IMR-90 (cell line): ENCODE data around the gene TNFAIP6. TPM values are rescaled to one million over a fixed set of nuclear protein-coding genes. Genes with fewer than 3 reads are reported as not detected.

Experiments used
- ATAC-seq: fragments of 200-7000 bp; cut with Tn5 transposase; 2 replicates; pipeline ENCODE4 v1.9.1; 2020; ENCODE audit warnings: low read depth, mild to moderate bottlenecking, moderate library complexity
- BruUV-seq: library from RNA; stranded (reverse); fragments of 400-500 nt; replicated peaks from 2 replicates; lab custom pipeline; 2021; lab: Mats Ljungman, UMichigan
- CTCF ChIA-PET: fragments of 300-600 bp; formaldehyde crosslinking; extraction: SDS; loops from one replicate; lab custom pipeline; 2021; ENCODE audit warnings: antibody characterized with exemption; lab: Yijun Ruan, JAX
- POLR2A ChIA-PET: fragments of 300-600 bp; sonication (Branson Sonifier 250); formaldehyde crosslinking; loops from one replicate; lab custom pipeline; 2022; ENCODE audit warnings: antibody characterized with exemption; ENCODE audit not compliant: unreplicated experiment; lab: Charles Lee
- DNase-seq: peaks from one replicate; pipeline ENCODE4 v3.0.0; 2013
- H2AFZ ChIP-seq: replicated peaks from 2 replicates; pipeline ENCODE3; 2013; ENCODE audit warnings: low read length, mild to moderate bottlenecking; ENCODE audit not compliant: poor library complexity
- H2AK5ac ChIP-seq: 2 replicates; pipeline ENCODE4 v1.6.1; 2013; ENCODE audit warnings: low read depth, low read length, inconsistent platforms
- H2AK9ac ChIP-seq: replicated peaks from 2 replicates; pipeline ENCODE3; 2013; ENCODE audit warnings: mild to moderate bottlenecking, low read depth, low read length, moderate library complexity; ENCODE audit not compliant: poor library complexity
- H2BK120ac ChIP-seq: 2 replicates; pipeline ENCODE4 v1.6.1; 2013; ENCODE audit warnings: low read depth, low read length, inconsistent platforms
- H2BK15ac ChIP-seq: 3 replicates; pipeline ENCODE4 v1.6.1; 2013; ENCODE audit warnings: low read depth, low read length, inconsistent platforms
- H2BK20ac ChIP-seq: 2 replicates; pipeline ENCODE4 v1.6.1; 2013; ENCODE audit warnings: low read depth, mild to moderate bottlenecking, inconsistent platforms, low read length, moderate library complexity
- H2BK5ac ChIP-seq: 2 replicates; pipeline ENCODE4 v1.6.1; 2013; ENCODE audit warnings: mild to moderate bottlenecking, low read depth, low read length, inconsistent platforms; ENCODE audit not compliant: poor library complexity, severe bottlenecking
- H3K14ac ChIP-seq: replicated peaks from 2 replicates; pipeline ENCODE4 v1.6.1; 2013; ENCODE audit warnings: low read depth, low read length, inconsistent platforms
- H3K18ac ChIP-seq: 2 replicates; pipeline ENCODE4 v1.6.1; 2013; ENCODE audit warnings: low read depth, low read length, control low read depth
- H3K23ac ChIP-seq: 2 replicates; pipeline ENCODE4 v1.6.1; 2013; ENCODE audit warnings: low read depth, low read length, inconsistent platforms
- H3K27ac ChIP-seq: 2 replicates; pipeline ENCODE4 v1.5.1; 2013; ENCODE audit warnings: mild to moderate bottlenecking, control low read depth, low read length; ENCODE audit not compliant: insufficient read depth
- H3K27me3 ChIP-seq: 2 replicates; pipeline ENCODE4 v1.6.1; 2013; ENCODE audit warnings: low read length; ENCODE audit not compliant: control insufficient read depth, insufficient read depth
- H3K36me3 ChIP-seq: 2 replicates; pipeline ENCODE4 v1.6.1; 2013; ENCODE audit warnings: low read length, mixed read lengths; ENCODE audit not compliant: control insufficient read depth, insufficient read depth
- H3K4ac ChIP-seq: 2 replicates; pipeline ENCODE4 v1.6.1; 2013; ENCODE audit warnings: low read depth, low read length, inconsistent platforms
- H3K4me1 ChIP-seq: 2 replicates; pipeline ENCODE4 v1.6.1; 2013; ENCODE audit warnings: low read length, mixed read lengths; ENCODE audit not compliant: control insufficient read depth, insufficient read depth
- H3K4me2 ChIP-seq: 2 replicates; pipeline ENCODE4 v1.6.1; 2013; ENCODE audit warnings: low read depth, mild to moderate bottlenecking, control low read depth, low read length, moderate library complexity
- H3K4me3 ChIP-seq: 2 replicates; pipeline ENCODE4 v1.5.1; 2013; ENCODE audit warnings: low read depth, mild to moderate bottlenecking, control low read depth, low read length, moderate library complexity; ENCODE audit not compliant: insufficient read depth
- H3K56ac ChIP-seq: 2 replicates; pipeline ENCODE4 v1.6.1; 2013; ENCODE audit warnings: low read length, inconsistent platforms; ENCODE audit not compliant: insufficient read depth; ENCODE audit errors: extremely low read depth
- H3K79me1 ChIP-seq, 2 experiments: 2 replicates each; pipeline ENCODE4 v1.6.1; 2013; ENCODE audit warnings: low read length in 2 of 2, inconsistent platforms in 1 of 2, low read depth in 1 of 2
- H3K9ac ChIP-seq: 2 replicates; pipeline ENCODE4 v1.6.1; 2013; ENCODE audit warnings: low read depth, low read length, control low read depth
- H3K9me1 ChIP-seq: 2 replicates; pipeline ENCODE4 v1.6.1; 2013; ENCODE audit warnings: low read length, inconsistent platforms; ENCODE audit not compliant: insufficient read depth
- H3K9me3 ChIP-seq: 2 replicates; pipeline ENCODE4 v1.6.1; 2013; ENCODE audit warnings: low read length; ENCODE audit not compliant: control insufficient read depth, insufficient read depth
- H4K20me1 ChIP-seq: 2 replicates; pipeline ENCODE4 v1.6.1; 2013; ENCODE audit warnings: low read length, inconsistent platforms; ENCODE audit not compliant: insufficient read depth
- H4K5ac ChIP-seq: 2 replicates; pipeline ENCODE4 v1.6.1; 2013; ENCODE audit warnings: mild to moderate bottlenecking, low read depth, low read length, control low read depth
- H4K8ac ChIP-seq, 2 experiments: 2 replicates each; pipeline ENCODE4 v1.6.1; 2013; ENCODE audit warnings: low read depth in 2 of 2, low read length in 2 of 2, control low read depth in 1 of 2, inconsistent platforms in 1 of 2
- H4K91ac ChIP-seq: 2 replicates; pipeline ENCODE4 v1.6.1; 2013; ENCODE audit warnings: low read depth, low read length, inconsistent platforms; ENCODE audit not compliant: insufficient read depth
- CHD1 ChIP-seq: IDR thresholded peaks from 2 replicates; pipeline ENCODE4 v1.6.1; 2012; ENCODE audit warnings: low read depth, low read length, improper control_type of control experiment
- CTCF ChIP-seq: conservative IDR thresholded peaks from 2 replicates; pipeline ENCODE4 v1.5.1; 2012; ENCODE audit warnings: mild to moderate bottlenecking, low read depth, low read length, improper control_type of control experiment
- ELK1 ChIP-seq: fragments of 150-350 bp; IDR thresholded peaks from 2 replicates; pipeline ENCODE4 v1.6.1; 2016; ENCODE audit warnings: low read depth, mild to moderate bottlenecking, low read length, moderate library complexity, borderline replicate concordance
- MAFK ChIP-seq: IDR thresholded peaks from 2 replicates; pipeline ENCODE4 v1.6.1; 2012; ENCODE audit warnings: low read depth, low read length, improper control_type of control experiment
- MXI1 ChIP-seq: IDR thresholded peaks from 2 replicates; pipeline ENCODE4 v1.6.1; 2012; ENCODE audit warnings: low read depth, mild to moderate bottlenecking, low read length, moderate library complexity, borderline replicate concordance
- NFE2L2 ChIP-seq: fragments of 150-350 bp; IDR thresholded peaks from 2 replicates; pipeline ENCODE4 v1.6.1; 2016; ENCODE audit warnings: low read depth, mild to moderate bottlenecking, low read length
- POLR2A ChIP-seq: IDR thresholded peaks from 2 replicates; pipeline ENCODE4 v1.6.1; 2012; ENCODE audit warnings: mild to moderate bottlenecking, low read depth, low read length
- RAD21 ChIP-seq: IDR thresholded peaks from 2 replicates; pipeline ENCODE4 v1.6.1; 2012; ENCODE audit warnings: low read length, improper control_type of control experiment
- RCOR1 ChIP-seq: IDR thresholded peaks from 2 replicates; pipeline ENCODE4 v1.6.1; 2012; ENCODE audit warnings: mild to moderate bottlenecking, low read length, improper control_type of control experiment; ENCODE audit not compliant: insufficient replicate concordance
- RFX5 ChIP-seq: IDR thresholded peaks from 2 replicates; pipeline ENCODE4 v1.8.0; 2012; ENCODE audit warnings: low read depth, mild to moderate bottlenecking, low read length, moderate library complexity
- WGBS, 2 experiments: methylation state at CpG; one replicate each; pipeline versions ENCODE4 v1.1.5 to v1.1.7; 2013; ENCODE audit warnings: missing lambda C conversion rate in 2 of 2; ENCODE audit not compliant: insufficient read length in 1 of 2; ENCODE audit errors: extremely low coverage in 2 of 2; 5-methylcytosine and 5-hydroxymethylcytosine counted together
- dilution Hi-C: fragments of 300-500 bp; cut with HindIII; formaldehyde crosslinking; loops from one replicate; pipeline ENCODE4 v1.14.3; 2018; ENCODE audit warnings: low sequenced_read_pairs; ENCODE audit not compliant: unreplicated experiment
- in situ Hi-C: fragments of 300-500 bp; cut with MboI; formaldehyde crosslinking; loops from 3 replicates; pipeline ENCODE4 v1.14.3; 2019; ENCODE audit warnings: low sequenced_read_pairs, inconsistent platforms, mixed read lengths
- intact Hi-C: fragments of 100-400 bp; cut with micrococcal nuclease; formaldehyde crosslinking; loops from 2 replicates; pipeline ENCODE4 v1.10.0; 2022
- polyA plus RNA-seq, 3 experiments: library from polyadenylated mRNA; depleted of rRNA; stranded (reverse); fragments of >200 nt; gene quantifications; 2 replicates each; pipeline ENCODE4 v1.2.3, GENCODE V29; 2012; ENCODE audit warnings: low replicate concordance in 1 of 3
- total RNA-seq: library from RNA; depleted of rRNA; stranded (reverse); fragments of >200 nt; gene quantifications from 2 replicates; pipeline ENCODE4 v1.2.3, GENCODE V29; 2012

The TNFAIP6 gene
- total and polyA plus RNA-seq, 2 of the 4 experiments (the other 2 are of a cell fraction): 1.8 to 2.9 TPM

GRCh38 chr2:151408788-151409600 is 51.6 kb downstream of the TNFAIP6 start:
- H3K9ac ChIP-seq: no peak overlapping the region
- CTCF ChIA-PET: no interaction called here
- WGBS, 2 experiments: no CpG with 5 or more reads among the region's 25 CpGs

More at GRCh38 chr2:151408788-151409600, 51.6 kb downstream of the TNFAIP6 start:
- TF ChIP-seq NFE2L2: no peak
- TF ChIP-seq RCOR1: no peak
- TF ChIP-seq MAFK: no peak
- no peak for TF ChIP-seq CHD1
- TF ChIP-seq POLR2A: no peak
- TF ChIP-seq RFX5: no peak
- no peak for TF ChIP-seq ELK1
- TF ChIP-seq MXI1: no peak
- no peak for TF ChIP-seq RAD21
- TF ChIP-seq CTCF: no peak
- Histone ChIP-seq H3K56ac (no peak overlapping the region), H4K91ac (peak overlapping the region; percentile 30), H2AK5ac (no peak overlapping the region), H3K36me3 (peaks cover 8% of the 10 kb centered on the region), H2AK9ac (peak overlapping the region; percentile 98), H3K9me1 (peaks cover 4% of the 10 kb centered on the region; the same call in 1 of the 2 replicates), H3K18ac (no peak overlapping the region), H3K4me3 (peak overlapping the region; percentile 87; the same call in 1 of the 2 replicates), H3K9me3 (no peaks in the 10 kb centered on the region), H3K27me3 (no peaks in the 10 kb centered on the region), H3K4ac (peak overlapping the region; percentile 69; the same call in 1 of the 2 replicates), H4K8ac (peak overlapping the region; percentile 45 to 92), H3K4me1 (no peaks in the 10 kb centered on the region), H3K23ac (no peak overlapping the region), H3K27ac (no peak overlapping the region), H2BK20ac (no peak overlapping the region), H4K20me1 (peaks cover 11% of the 10 kb centered on the region), H4K5ac (peak overlapping the region; percentile 44), H2BK5ac (peak overlapping the region; percentile 46), H3K14ac (0 out of 2 replicates have a peak overlapping the region, but pooled peaks have one; percentile 42), H2BK15ac (no peak overlapping the region), H3K4me2 (peak overlapping the region; percentile 75), H2BK120ac (0 out of 2 replicates have a peak overlapping the region, but pooled peaks have one; percentile 23), H2AFZ (peak overlapping the region; percentile 97), H3K79me1 (peaks cover 0 to 18% of the 10 kb centered on the region in 2 experiments; a peak in 3 of 4 replicates)
- intact Hi-C loops (loop anchor here (1.0 kb wide), 1 partner anchor 148 kb away; the partner anchor contains the start of gene RBM43), dilution Hi-C loops (no loop called here), in situ Hi-C loops (no loop called here)
- DNase-seq: no peak
- POLR2A ChIA-PET: no interaction called here
- no TSS peak for BruUV-seq
- ATAC-seq: no peak
